Progenitor cell of endocrine pancreas (in vitro differentiated cells): ENCODE measurements around the gene MED25. TPM values are rescaled to one million over a fixed set of nuclear protein-coding genes. Genes with fewer than 3 reads are reported as not detected.
A peak's percentile ranks its signal among the peaks of the same experiment; 100 is the strongest.

Source experiments
- DNase-seq: peaks from one replicate; pipeline ENCODE4 v3.0.0; 2021; ENCODE audit warnings: low spot score; ENCODE audit not compliant: unreplicated experiment
- H3K27ac Mint-ChIP-seq: 2 replicates; pipeline ENCODE4 v1.8.0; 2021; ENCODE audit warnings: mild to moderate bottlenecking, moderate library complexity, mixed read lengths
- H3K27me3 Mint-ChIP-seq: 2 replicates; pipeline ENCODE4 v1.8.0; 2021; ENCODE audit warnings: mixed read lengths
- H3K36me3 Mint-ChIP-seq: 2 replicates; pipeline ENCODE4 v1.8.0; 2022; ENCODE audit warnings: mixed read lengths; ENCODE audit not compliant: insufficient read depth
- H3K4me1 Mint-ChIP-seq: 2 replicates; pipeline ENCODE4 v1.8.0; 2021; ENCODE audit warnings: low read depth, mixed read lengths
- H3K4me3 Mint-ChIP-seq: 2 replicates; pipeline ENCODE4 v1.8.0; 2021; ENCODE audit warnings: low read depth, mild to moderate bottlenecking, moderate library complexity, mixed read lengths
- H3K9me3 Mint-ChIP-seq: 2 replicates; pipeline ENCODE4 v1.8.0; 2021; ENCODE audit warnings: low read depth, mixed read lengths
- total RNA-seq: library from RNA; stranded (reverse); gene quantifications from 2 replicates; pipeline ENCODE4 v1.2.1, GENCODE V29; 2021
- TF ChIP-seq, protein P1 (sequence below): fragments of 200-600 bp; sonication (generic); IDR thresholded peaks from one replicate; pipeline ENCODE4 v1.5.0; 2021; ENCODE audit warnings: antibody characterized with exemption, mild to moderate bottlenecking; ENCODE audit not compliant: unreplicated experiment

MED25 gene
- total RNA-seq, 1 donor from 2014 or later = 136 TPM

DNA sequence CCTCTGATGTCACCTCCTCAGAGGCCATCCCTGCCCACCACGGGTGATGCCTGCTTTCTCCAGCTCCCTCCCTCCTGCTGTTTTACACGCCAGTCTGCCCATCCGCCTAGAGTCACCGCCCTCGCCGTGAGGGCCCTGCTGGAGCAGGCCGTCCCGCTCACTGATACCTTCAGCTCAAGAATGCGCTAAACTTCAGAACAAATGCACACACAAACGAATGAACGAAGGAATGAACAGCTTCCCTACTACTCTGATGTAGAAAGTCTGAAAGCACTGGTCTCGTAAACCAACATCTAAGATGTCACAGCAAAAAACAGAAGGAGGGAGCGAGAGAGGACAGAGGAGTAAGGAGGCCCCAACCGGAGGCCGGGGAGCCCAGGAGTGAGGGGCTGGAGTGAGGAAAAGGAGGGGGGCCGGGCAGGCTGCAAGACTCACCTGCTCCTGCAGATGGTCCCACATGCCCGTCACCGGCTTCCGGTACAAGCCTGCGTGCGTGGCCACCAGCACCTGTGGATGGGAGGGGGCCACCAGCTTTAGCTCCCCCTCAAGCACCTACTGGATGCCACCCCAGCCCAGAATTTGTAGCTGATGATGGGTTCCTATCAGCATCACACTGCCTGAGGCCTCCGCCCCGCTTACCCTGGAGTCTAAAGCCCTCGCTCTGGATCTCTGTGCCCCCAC, 45.3 kb downstream of the MED25 start:
- no peak overlapping the region for H3K4me3 Mint-ChIP-seq
- no peaks in the 10 kb centered on the region for H3K9me3 Mint-ChIP-seq
- peaks cover 14% of the 10 kb centered on the region for H3K4me1 Mint-ChIP-seq
- no peak for DNase-seq
- H3K27me3 Mint-ChIP-seq = no peaks in the 10 kb centered on the region
- peaks cover 22% of the 10 kb centered on the region for H3K36me3 Mint-ChIP-seq
- TF ChIP-seq, protein P1, sequence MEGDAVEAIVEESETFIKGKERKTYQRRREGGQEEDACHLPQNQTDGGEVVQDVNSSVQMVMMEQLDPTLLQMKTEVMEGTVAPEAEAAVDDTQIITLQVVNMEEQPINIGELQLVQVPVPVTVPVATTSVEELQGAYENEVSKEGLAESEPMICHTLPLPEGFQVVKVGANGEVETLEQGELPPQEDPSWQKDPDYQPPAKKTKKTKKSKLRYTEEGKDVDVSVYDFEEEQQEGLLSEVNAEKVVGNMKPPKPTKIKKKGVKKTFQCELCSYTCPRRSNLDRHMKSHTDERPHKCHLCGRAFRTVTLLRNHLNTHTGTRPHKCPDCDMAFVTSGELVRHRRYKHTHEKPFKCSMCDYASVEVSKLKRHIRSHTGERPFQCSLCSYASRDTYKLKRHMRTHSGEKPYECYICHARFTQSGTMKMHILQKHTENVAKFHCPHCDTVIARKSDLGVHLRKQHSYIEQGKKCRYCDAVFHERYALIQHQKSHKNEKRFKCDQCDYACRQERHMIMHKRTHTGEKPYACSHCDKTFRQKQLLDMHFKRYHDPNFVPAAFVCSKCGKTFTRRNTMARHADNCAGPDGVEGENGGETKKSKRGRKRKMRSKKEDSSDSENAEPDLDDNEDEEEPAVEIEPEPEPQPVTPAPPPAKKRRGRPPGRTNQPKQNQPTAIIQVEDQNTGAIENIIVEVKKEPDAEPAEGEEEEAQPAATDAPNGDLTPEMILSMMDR = no peak
- no peak overlapping the region for H3K27ac Mint-ChIP-seq

DNA sequence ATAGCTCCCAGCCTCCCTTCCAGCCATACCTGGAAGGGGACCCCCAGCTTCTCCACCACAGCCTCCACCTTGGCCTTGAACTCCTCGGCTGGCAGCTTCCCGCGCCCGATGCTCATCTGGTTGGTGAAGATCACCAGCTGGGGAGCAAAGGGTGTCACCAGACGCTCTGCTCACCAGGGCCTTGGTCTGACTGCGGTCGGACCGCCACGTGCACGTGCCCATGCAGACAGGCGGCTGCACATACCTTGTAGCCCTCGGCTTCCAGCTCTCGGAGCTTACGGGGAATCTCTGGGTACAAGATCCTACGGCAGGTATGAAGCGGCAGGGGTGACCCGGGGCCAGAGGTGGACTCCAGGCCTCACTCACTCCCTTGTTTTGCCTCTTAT, 45.8 kb downstream of the MED25 start:
- TF ChIP-seq, protein P1 = no peak
- Mint-ChIP-seq H3K4me1 (peaks cover 14% of the 10 kb centered on the region), H3K36me3 (peaks cover 20% of the 10 kb centered on the region), H3K9me3 (no peaks in the 10 kb centered on the region), H3K27me3 (no peaks in the 10 kb centered on the region), H3K27ac (no peak overlapping the region), H3K4me3 (no peak overlapping the region)
- DNase-seq = no peak

DNA sequence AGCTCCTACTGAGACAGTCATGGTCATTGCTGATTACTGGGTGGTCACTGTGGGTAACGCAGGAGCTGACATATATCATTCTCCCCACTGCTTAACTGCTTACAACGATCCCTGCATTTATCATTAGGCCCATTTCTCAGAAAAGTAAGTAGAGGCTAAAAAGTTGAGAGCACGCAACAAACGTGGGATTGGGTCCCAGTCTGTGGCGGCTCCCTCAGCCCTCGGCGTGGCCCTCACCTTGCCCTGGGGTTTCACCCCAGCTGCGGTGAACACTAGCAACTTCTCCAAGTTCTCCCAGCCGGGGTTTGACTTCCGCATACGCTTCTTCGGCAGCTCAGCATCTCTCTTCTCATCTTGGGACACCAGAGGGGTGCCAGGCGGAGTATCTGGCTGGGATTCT, 46.8 kb downstream of the MED25 start:
- Mint-ChIP-seq H3K27ac (no peak overlapping the region), H3K4me1 (peaks cover 14% of the 10 kb centered on the region), H3K36me3 (peaks cover 19% of the 10 kb centered on the region)

DNA sequence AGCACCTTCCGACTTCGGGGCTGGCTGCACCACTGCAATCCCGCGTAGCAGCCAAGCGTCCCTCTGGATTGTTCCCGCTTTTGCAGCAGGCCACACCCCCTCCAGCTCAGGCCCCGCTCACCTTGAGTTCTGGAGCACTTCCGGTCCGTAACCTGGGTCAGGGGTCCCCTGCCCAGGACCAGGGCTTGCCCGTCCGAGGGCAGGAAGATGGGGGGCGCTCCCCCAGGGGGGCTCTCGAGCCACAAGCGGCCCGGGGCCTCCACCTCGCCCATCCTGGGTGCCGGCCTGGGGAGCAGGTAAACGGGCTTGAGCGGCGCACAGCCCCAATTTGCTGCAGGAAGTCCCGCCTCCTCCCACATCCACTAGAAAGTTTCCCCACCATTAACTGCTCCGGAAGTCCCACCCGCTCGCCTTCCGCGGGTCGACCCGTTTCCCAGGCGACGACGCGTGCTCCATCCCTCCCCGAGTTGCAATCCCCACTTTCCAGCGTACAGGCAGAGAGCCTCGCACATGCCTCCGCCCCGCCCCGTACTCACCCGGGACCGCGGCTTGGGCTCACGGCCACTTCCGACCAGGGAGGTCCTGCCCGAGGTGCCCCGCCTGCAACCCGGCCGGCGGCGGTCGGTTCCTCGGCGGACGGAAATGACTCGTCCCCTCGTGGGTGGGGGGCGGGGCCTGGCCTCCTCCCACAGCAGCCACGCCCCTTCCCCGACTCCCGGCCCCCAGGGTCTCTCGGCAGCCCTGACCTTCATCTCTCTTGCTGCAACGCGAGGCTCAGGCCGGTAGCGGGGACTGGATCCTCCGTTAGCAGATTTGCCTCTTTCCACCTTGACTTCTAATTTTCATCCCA, 49.1 kb downstream of the MED25 start, which contains the start of gene PNKP:
Gene PNKP, minus strand, starts transcription at position 644 of the 850 bp plus-strand sequence. Its CDS starts 372 bp downstream, at position 272.
- no peak within 1 kb of the TSS for H3K4me3 Mint-ChIP-seq
- no peaks in the 10 kb centered on the region for H3K27me3 Mint-ChIP-seq
- H3K36me3 Mint-ChIP-seq = peaks cover 15% of the 10 kb centered on the region
- TF ChIP-seq, protein P1 = no peak
- H3K27ac Mint-ChIP-seq = peak within 1 kb of the TSS; percentile 97
- DNase-seq = peak; percentile 79
- H3K4me1 Mint-ChIP-seq = peaks cover 20% of the 10 kb centered on the region
- H3K9me3 Mint-ChIP-seq = no peaks in the 10 kb centered on the region

More for the DNA sequence above, 46.8 kb downstream of the MED25 start:
- no peak for DNase-seq
- TF ChIP-seq, protein P1 = no peak
- Mint-ChIP-seq H3K27me3 (no peaks in the 10 kb centered on the region), H3K4me3 (no peak overlapping the region), H3K9me3 (no peaks in the 10 kb centered on the region)

DNA sequence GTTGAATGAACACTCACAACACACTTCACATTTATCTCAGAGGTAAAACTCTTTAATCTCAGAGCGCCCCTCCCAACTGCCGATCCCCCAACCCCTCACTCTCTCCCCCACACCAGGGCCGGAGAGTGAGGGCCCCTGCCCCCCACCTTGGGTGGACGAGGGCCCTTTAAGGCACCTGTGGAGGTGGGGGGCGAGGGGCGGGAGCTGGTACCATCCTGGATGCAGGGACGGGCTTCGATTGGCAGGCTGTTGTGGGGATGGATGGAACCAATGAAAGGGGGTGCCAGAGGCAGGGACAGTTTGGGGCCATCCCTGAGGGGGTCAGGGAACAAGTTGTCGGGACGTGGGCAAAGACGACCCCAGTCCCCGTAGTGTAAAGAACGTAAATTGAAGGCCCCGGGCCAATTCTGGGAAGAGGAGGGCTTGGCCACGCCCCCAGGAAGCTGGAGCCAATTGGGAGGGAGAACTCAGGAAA, 51.0 kb downstream of the MED25 start:
- no peaks in the 10 kb centered on the region for H3K9me3 Mint-ChIP-seq
- H3K4me3 Mint-ChIP-seq = no peak overlapping the region
- H3K4me1 Mint-ChIP-seq = peaks cover 18% of the 10 kb centered on the region
- H3K27me3 Mint-ChIP-seq = no peaks in the 10 kb centered on the region
- TF ChIP-seq, protein P1 = no peak
- no peak for DNase-seq
- H3K36me3 Mint-ChIP-seq = peaks cover 11% of the 10 kb centered on the region
- no peak overlapping the region for H3K27ac Mint-ChIP-seq
